Measurements from ENCODE around the gene PCNA.
"Not testable (repeated sequence)": the region's sequence is repeated elsewhere in the genome, so short reads cannot be mapped to it uniquely, and the experiment has no call there.

PCNA gene

GRCh38 chr20:5096463-5096862 lies 23.3 kb downstream of the PCNA start:
- no peak for DNase-seq (ENCODE audit: low spot score)

DNA sequence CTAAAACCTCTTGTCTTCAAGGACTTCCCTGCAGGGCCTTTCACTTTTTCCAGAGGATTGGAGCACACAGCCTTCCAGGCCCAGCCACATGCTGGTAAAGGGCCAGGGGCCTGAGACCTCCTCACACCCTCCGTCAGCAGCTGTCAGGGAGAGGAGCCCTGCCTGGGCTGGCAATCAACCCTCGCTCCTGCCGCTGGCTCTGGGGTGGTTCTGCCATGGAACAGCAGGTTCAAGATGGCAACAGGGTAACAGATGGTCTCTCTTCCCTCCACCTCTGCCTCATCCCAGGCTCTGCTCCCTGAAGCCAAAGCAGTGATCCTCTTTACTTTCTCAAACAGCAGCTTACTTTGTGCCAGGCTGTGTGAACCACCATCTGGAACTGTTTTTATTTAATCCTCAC lies 23.8 kb downstream of the PCNA start:
- no peak for DNase-seq (ENCODE audit: low spot score)

DNA sequence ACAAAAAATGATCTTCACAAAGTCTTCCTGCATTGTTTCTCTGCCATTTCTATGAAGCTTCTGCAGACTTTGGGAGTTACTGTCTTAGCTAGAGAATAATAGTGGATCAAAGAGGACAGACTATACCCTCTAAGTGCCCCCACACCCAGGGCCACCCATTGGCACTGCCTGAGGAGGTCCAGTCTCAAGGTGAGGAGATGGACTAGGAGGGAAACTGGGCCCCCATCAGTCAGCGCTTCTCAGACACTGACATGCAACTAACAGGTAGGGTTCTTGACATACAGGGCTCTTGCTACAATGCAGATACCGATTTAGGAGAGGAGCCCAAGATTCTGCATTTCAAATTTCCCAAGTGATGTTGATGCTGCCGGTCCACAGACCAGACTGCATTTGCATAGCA lies 24.3 kb downstream of the PCNA start:
- no peak for DNase-seq (ENCODE audit: low spot score)

GRCh38 chr20:5092765-5093339 lies 26.9 kb downstream of the PCNA start:
- no peak for DNase-seq (ENCODE audit: low spot score)

GRCh38 chr20:5091902-5092301 lies 27.9 kb downstream of the PCNA start:
- no peak for DNase-seq (ENCODE audit: low spot score)

GRCh38 chr20:5090191-5090590 lies 29.6 kb downstream of the PCNA start:
- DNase-seq (ENCODE audit: low spot score): no peak

GRCh38 chr20:5088688-5089087 lies 31.1 kb downstream of the PCNA start:
- DNase-seq (ENCODE audit: low spot score): no peak

- no peak for DNase-seq (ENCODE audit: low spot score)
Measured at GRCh38 chr20:5085380-5085779, 34.4 kb downstream of the PCNA start.

GRCh38 chr20:5080384-5080877 lies 39.3 kb downstream of the PCNA start:
- peak; percentile 71 for DNase-seq (ENCODE audit: low spot score)

DNA sequence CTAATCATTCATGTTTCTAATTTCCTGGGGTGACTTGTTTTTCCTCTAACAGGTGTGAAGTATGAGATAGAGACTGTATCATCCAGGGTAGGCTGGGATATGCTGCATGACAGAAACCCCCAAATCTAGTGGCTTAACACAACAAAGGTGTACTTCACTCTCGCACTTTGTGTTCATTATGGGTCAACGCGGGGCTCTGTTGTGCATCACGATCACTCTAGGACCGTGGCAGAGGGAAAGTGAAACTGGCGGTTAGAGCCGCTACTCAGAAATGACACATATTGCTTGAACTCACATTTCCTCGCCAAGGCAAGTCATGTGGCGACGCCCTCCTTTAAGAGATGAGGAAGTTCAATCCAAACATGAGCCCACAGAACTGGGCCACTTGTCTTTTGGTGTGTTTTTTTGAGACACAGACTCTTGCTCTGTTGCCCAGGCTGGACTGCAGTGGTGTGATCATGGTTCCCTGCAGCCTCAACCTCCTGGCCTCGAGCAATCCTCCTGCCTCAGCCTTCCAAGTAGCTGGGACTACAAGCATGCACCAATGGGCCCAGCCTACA lies 41.3 kb downstream of the PCNA start:
- peak; percentile 63 for DNase-seq (ENCODE audit: low spot score)

DNA sequence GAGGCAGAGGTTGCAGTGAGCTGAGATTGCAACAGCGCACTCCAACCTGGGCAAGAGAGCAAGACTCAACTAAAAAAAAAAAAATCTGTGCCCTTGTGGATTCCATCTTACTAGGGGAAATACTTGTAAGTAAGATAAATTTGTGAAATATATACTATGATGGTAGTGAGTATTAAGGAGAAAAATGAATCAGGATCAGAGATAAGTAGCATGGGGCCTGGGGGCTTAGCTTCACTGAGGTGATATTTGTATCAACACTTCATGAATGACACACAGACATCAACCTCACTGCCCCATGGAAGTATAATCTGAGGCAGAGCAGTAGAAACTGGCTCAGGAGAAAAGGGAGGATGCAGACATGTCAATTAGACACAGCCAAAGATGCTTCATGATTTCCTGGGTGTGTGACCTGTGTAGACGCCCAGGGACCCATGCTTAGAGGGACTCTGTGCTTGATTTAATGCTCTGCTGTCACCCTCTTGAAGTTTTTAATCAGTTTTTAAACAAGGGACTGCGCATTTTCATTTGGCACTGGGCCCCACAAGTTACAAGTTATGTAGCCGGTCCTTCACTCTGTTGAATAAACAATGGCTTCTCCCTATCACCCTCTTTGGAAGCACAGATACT lies 41.9 kb downstream of the PCNA start:
- no peak for DNase-seq (ENCODE audit: low spot score)

DNA sequence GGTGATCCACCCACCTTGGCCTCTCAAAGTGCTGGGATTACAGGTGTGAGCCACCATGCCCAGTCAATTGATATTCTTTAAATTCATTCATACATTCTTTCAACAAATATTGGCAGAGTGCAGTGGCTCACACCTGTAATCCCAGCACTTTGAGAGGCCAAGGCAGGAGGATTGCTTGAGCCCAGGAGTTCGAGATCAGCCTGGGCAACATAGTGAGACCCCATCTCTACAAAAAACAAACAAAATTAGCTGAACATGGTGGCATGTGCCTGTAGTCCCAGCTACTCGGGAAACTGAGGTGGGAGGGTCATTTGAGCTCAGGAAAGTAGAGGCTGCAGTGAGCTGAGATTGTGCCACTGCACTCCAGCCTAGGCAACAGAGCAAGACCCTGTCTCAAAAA lies 42.8 kb downstream of the PCNA start:
- not testable (repeated sequence) for DNase-seq (ENCODE audit: low spot score)

DNA sequence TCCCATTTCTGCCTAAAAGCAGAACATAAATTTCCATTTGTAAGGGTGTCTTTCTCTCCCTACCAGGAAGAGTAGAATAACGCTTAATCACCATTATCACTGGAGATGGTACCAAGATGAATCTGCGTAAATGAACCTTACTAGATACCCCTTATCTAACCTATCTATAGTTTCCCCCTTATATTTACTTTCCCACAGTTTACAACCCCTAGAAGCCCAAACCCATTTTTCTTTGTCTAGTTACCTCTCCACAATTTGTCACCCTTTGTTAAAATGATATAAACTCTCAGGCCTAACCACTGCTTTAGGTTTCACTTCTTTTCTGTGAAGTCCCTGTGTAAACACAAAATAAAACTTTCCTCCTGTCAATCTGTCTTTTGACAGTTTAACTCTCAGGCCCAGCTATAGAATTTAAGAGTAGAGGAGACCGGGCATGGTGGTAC lies 45.5 kb downstream of the PCNA start:
- no peak for DNase-seq (ENCODE audit: low spot score)

GRCh38 chr20:5073660-5074231 lies 46.0 kb downstream of the PCNA start:
- DNase-seq (ENCODE audit: low spot score): no peak

GRCh38 chr20:5072756-5073659 lies 46.8 kb downstream of the PCNA start:
- peak; percentile 93 for DNase-seq (ENCODE audit: low spot score)

DNA sequence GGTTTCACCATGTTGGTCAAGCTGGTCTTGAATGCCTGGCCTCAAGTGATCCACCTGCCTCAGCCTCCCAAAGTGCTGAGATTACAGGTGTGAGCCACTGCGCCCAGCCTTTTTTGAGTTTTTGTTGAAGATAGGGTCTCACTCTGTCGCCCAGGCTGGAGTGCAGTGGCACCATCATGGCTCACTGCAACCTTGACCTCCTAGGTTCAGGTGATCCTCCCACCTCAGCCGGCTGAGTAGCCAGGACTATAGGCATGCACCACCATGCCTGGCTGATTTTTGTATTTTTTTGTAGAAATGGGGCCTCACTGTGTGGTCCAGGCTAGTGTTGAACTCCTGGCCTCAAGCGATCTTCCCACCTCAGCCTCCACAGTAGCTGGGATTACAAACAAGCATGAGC lies 47.8 kb downstream of the PCNA start:
- not testable (repeated sequence) for DNase-seq (ENCODE audit: low spot score)

GRCh38 chr20:5070570-5070969 lies 49.2 kb downstream of the PCNA start:
- no peak for DNase-seq (ENCODE audit: low spot score)

GRCh38 chr20:5070081-5070480 lies 49.7 kb downstream of the PCNA start:
- DNase-seq (ENCODE audit: low spot score): no peak

GRCh38 chr20:5069141-5069806 lies 50.5 kb downstream of the PCNA start:
- no peak for DNase-seq (ENCODE audit: low spot score)

- no peak for DNase-seq (ENCODE audit: low spot score)
Measured at GRCh38 chr20:5067877-5068645, 51.7 kb downstream of the PCNA start.

GRCh38 chr20:5065879-5066383 lies 53.8 kb downstream of the PCNA start:
- DNase-seq (ENCODE audit: low spot score): peak; percentile 97

Data from AG20443 (cell line).